Keratinocyte (primary cell): Measurements from ENCODE around the gene ADGRL3. TPM values are rescaled to one million over a fixed set of nuclear protein-coding genes. Genes with fewer than 3 reads are reported as not detected.

Experiments used
- DNase-seq: peaks from one replicate; pipeline ENCODE4 v3.0.0-alpha.2; 2011; ENCODE audit warnings: low read depth, missing footprints, low spot score
- FAIRE-seq: peaks from 2 replicates; lab custom pipeline; 2011; peaks lifted over from hg19 to GRCh38; lab: Jason Lieb, UNC
- H2AFZ ChIP-seq: 2 replicates; pipeline ENCODE4 v1.6.0; 2012; ENCODE audit warnings: low read length, control low read depth, inconsistent platforms; ENCODE audit not compliant: control insufficient read depth
- H3K27ac ChIP-seq: 2 replicates; pipeline ENCODE4 v1.5.1; 2011; ENCODE audit warnings: low read length; ENCODE audit not compliant: control insufficient read depth, insufficient read depth
- H3K27me3 ChIP-seq: 3 replicates; pipeline ENCODE4 v1.6.0; 2011; ENCODE audit warnings: low read length; ENCODE audit not compliant: control insufficient read depth, insufficient read depth; ENCODE audit errors: extremely low read depth
- H3K36me3 ChIP-seq, 2 experiments: 2 replicates in 1 of 2; 3 replicates in 1 of 2; pipeline ENCODE4 v1.5.1; 2011; ENCODE audit warnings: low read length in 2 of 2, mild to moderate bottlenecking in 1 of 2; ENCODE audit not compliant: control insufficient read depth in 2 of 2, insufficient read depth in 2 of 2; ENCODE audit errors: extremely low read depth in 1 of 2
- H3K4me1 ChIP-seq: 3 replicates; pipeline ENCODE4 v1.5.1; 2011; ENCODE audit warnings: low read length; ENCODE audit not compliant: control insufficient read depth, insufficient read depth; ENCODE audit errors: extremely low read depth
- H3K4me2 ChIP-seq: 3 replicates; pipeline ENCODE4 v1.6.0; 2011; ENCODE audit warnings: low read depth, low read length; ENCODE audit not compliant: control insufficient read depth, insufficient read depth; ENCODE audit errors: extremely low read depth
- H3K4me3 ChIP-seq, 3 experiments: fragments of 200-600 bp in 1 of 3; sonication (generic) in 1 of 3; 2 replicates in 2 of 3; 3 replicates in 1 of 3; pipeline ENCODE4 v1.5.1; 2011 to 2016; ENCODE audit warnings: low read length in 3 of 3, mild to moderate bottlenecking in 3 of 3, control low read depth in 2 of 3, inconsistent platforms in 1 of 3, low read depth in 1 of 3, mixed read lengths in 1 of 3, mixed run types in 1 of 3, moderate library complexity in 1 of 3; ENCODE audit not compliant: control insufficient read depth in 2 of 3, insufficient read depth in 2 of 3; ENCODE audit errors: extremely low read depth in 1 of 3
- H3K79me2 ChIP-seq: 2 replicates; pipeline ENCODE4 v1.6.0; 2012; ENCODE audit warnings: low read length; ENCODE audit not compliant: control insufficient read depth, insufficient read depth
- H3K9ac ChIP-seq: 3 replicates; pipeline ENCODE4 v1.6.0; 2011; ENCODE audit warnings: low read length; ENCODE audit not compliant: control insufficient read depth, insufficient read depth; ENCODE audit errors: extremely low read depth
- H3K9me1 ChIP-seq: 3 replicates; pipeline ENCODE4 v1.6.0; 2011; ENCODE audit warnings: low read length; ENCODE audit not compliant: control insufficient read depth, insufficient read depth; ENCODE audit errors: extremely low read depth
- H3K9me3 ChIP-seq: 2 replicates; pipeline ENCODE4 v1.5.1; 2012; ENCODE audit warnings: low read depth, low read length; ENCODE audit not compliant: control insufficient read depth
- H4K20me1 ChIP-seq: 3 replicates; pipeline ENCODE4 v1.6.0; 2011; ENCODE audit warnings: low read length; ENCODE audit not compliant: control insufficient read depth, insufficient read depth; ENCODE audit errors: extremely low read depth
- EZH2 ChIP-seq: IDR thresholded peaks from one replicate; pipeline ENCODE4 v1.6.1; 2012; ENCODE audit warnings: inconsistent platforms, mild to moderate bottlenecking, low read length, moderate library complexity
- dilution Hi-C: fragments of 300-500 bp; cut with MboI; formaldehyde crosslinking; loops from one replicate; pipeline ENCODE4 v1.7.0; 2020; ENCODE audit warnings: low sequenced_read_pairs; ENCODE audit not compliant: extremely low pct_ligation_motif_present
- polyA plus RNA-seq, 5 experiments: library from polyadenylated mRNA; depleted of rRNA in 3 of 5; stranded (reverse) in 3 of 5; stranded (forward) in 1 of 5; unstranded in 1 of 5; fragments of >200 nt; gene quantifications; 1 replicate in 1 of 5; 2 replicates in 3 of 5; 3 replicates in 1 of 5; pipeline versions ENCODE4 v1.2.1 to v1.2.3, GENCODE V29; 2011 to 2012; ENCODE audit warnings: missing spikeins in 2 of 5, low read depth in 1 of 5, low replicate concordance in 1 of 5
- TF ChIP-seq, protein P1 (sequence below), 3 experiments: IDR thresholded peaks in 1 of 3; conservative IDR thresholded peaks in 1 of 3; optimal IDR thresholded peaks in 1 of 3; 2 replicates in 2 of 3; 3 replicates in 1 of 3; pipeline versions ENCODE3 to v1.5.1; 2011; ENCODE audit warnings: low read length in 3 of 3, mild to moderate bottlenecking in 3 of 3, moderate library complexity in 2 of 3, control low read depth in 1 of 3, inconsistent platforms in 1 of 3; ENCODE audit not compliant: insufficient read depth in 2 of 3; ENCODE audit errors: extremely low read depth in 1 of 3

Gene ADGRL3
- polyA plus RNA-seq, 1 donor (not counting 4 experiments of a cell fraction or from before 2014, with no cell fraction given): 0.18 TPM

DNA sequence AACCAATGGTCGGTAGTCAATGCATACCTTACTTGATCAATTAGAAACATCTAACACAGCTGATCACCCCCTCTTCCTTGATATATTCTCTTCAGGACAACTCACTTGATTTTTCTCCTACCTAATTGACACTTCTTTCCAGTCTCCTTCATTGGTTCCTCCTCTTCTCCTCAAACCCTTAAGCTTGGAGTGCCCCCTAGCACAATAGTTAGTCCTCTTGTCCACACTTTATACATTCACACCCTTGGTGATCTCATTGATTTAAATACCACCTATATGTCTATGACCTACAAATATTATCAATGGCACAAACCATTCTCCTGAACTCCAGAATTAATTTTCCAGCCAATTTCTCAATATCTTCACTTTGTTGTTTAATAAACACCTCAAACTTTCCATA, 724.0 kb downstream of the ADGRL3 start:
- no peak overlapping the region for H3K27ac ChIP-seq
- H3K4me3 ChIP-seq: no peak overlapping the region
- no peaks in the 10 kb centered on the region for H3K27me3 ChIP-seq
- FAIRE-seq (no peak), DNase-seq (no peak)
- H3K9ac ChIP-seq: no peak overlapping the region
- no peaks in the 10 kb centered on the region for H3K79me2 ChIP-seq
- no peaks in the 10 kb centered on the region for H3K4me1 ChIP-seq
- H3K9me1 ChIP-seq: no peaks in the 10 kb centered on the region
- no peaks in the 10 kb centered on the region for H3K9me3 ChIP-seq
- dilution Hi-C loops: no loop called here
- H3K4me2 ChIP-seq: no peak overlapping the region
- H2AFZ ChIP-seq: no peak overlapping the region
- TF ChIP-seq, protein P1, sequence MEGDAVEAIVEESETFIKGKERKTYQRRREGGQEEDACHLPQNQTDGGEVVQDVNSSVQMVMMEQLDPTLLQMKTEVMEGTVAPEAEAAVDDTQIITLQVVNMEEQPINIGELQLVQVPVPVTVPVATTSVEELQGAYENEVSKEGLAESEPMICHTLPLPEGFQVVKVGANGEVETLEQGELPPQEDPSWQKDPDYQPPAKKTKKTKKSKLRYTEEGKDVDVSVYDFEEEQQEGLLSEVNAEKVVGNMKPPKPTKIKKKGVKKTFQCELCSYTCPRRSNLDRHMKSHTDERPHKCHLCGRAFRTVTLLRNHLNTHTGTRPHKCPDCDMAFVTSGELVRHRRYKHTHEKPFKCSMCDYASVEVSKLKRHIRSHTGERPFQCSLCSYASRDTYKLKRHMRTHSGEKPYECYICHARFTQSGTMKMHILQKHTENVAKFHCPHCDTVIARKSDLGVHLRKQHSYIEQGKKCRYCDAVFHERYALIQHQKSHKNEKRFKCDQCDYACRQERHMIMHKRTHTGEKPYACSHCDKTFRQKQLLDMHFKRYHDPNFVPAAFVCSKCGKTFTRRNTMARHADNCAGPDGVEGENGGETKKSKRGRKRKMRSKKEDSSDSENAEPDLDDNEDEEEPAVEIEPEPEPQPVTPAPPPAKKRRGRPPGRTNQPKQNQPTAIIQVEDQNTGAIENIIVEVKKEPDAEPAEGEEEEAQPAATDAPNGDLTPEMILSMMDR (optimal IDR thresholded peaks at IDR 0.05 in 1 of 3, IDR thresholded peaks at IDR 0.05 in 1 of 3, conservative IDR thresholded peaks at IDR 0.05 in 1 of 3; ENCODE audit: extremely low read depth in 1 of 3, insufficient read depth in 2 of 3, low read length in 3 of 3): no peak
- no peak for TF ChIP-seq EZH2
- H4K20me1 ChIP-seq: no peaks in the 10 kb centered on the region
- H3K36me3 ChIP-seq: no peaks in the 10 kb centered on the region

DNA sequence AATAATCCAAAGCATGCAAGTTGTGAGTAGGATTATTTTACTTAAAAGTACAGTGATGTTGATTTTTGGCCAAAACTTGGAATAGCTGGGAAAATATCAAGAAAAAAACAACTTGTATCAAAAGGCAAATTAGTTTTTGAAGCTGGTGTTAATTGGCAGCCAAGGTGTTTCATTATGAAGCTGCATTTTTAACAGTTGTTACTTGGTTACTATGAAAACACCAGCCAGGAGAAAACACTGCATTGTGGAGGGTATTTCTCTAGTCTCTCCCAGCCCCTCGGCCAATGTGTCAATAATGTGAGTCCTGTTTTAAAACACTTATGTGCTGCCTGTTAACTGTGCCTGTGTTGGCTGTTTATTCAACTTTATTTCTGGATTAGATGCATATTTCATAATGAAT, 733.4 kb downstream of the ADGRL3 start:
- no peak overlapping the region for H3K4me3 ChIP-seq
- no peak for TF ChIP-seq EZH2
- TF ChIP-seq, protein P1 (optimal IDR thresholded peaks at IDR 0.05 in 1 of 3, IDR thresholded peaks at IDR 0.05 in 1 of 3, conservative IDR thresholded peaks at IDR 0.05 in 1 of 3; ENCODE audit: extremely low read depth in 1 of 3, insufficient read depth in 2 of 3, low read length in 3 of 3): no peak
- dilution Hi-C loops: no loop called here
- H3K4me1 ChIP-seq: no peaks in the 10 kb centered on the region
- H3K9ac ChIP-seq: no peak overlapping the region
- no peak overlapping the region for H3K4me2 ChIP-seq
- no peaks in the 10 kb centered on the region for H3K9me1 ChIP-seq
- no peaks in the 10 kb centered on the region for H3K79me2 ChIP-seq
- no peak overlapping the region for H3K27ac ChIP-seq
- DNase-seq (no peak), FAIRE-seq (no peak)
- H4K20me1 ChIP-seq: no peaks in the 10 kb centered on the region
- H3K27me3 ChIP-seq: no peaks in the 10 kb centered on the region
- H3K36me3 ChIP-seq: no peaks in the 10 kb centered on the region
- no peaks in the 10 kb centered on the region for H3K9me3 ChIP-seq
- H2AFZ ChIP-seq: no peak overlapping the region
